Measurements from ENCODE around the gene INSRR. TPM values are rescaled to one million over a fixed set of nuclear protein-coding genes. Genes with fewer than 3 reads are reported as not detected.

INSRR gene
- total RNA-seq, 1 donor from 2014 or later = not detected

DNA sequence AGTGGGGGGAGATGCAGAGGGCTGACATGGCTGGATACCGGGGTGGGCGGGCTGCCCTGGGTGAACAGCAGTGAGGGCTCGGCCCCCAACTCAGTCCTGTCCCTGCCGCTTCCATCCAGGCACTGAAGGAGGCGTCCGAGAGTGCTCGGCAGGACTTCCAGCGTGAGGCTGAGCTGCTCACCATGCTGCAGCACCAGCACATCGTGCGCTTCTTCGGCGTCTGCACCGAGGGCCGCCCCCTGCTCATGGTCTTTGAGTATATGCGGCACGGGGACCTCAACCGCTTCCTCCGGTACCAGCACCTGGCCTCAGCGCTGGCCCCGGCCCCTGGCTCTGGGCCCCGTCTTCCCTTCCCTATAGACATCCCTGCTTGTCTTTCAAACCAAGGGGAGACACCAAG lies 17.4 kb upstream of the INSRR start:
- DNase-seq (ENCODE audit: low spot score) (no peak), ATAC-seq (no peak)

DNA sequence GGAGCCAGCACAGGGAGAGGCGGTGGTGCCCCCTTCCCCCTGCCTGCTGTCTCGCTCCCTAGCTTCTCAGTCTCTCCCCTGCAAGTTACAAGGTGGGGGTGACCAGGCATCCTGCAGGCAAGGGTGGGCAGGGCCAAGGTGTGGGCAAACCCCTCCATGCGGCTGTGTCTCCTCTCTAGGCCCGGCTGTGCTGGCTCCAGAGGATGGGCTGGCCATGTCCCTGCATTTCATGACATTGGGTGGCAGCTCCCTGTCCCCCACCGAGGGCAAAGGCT lies 16.4 kb upstream of the INSRR start:
- DNase-seq (ENCODE audit: low spot score) = no peak

DNA sequence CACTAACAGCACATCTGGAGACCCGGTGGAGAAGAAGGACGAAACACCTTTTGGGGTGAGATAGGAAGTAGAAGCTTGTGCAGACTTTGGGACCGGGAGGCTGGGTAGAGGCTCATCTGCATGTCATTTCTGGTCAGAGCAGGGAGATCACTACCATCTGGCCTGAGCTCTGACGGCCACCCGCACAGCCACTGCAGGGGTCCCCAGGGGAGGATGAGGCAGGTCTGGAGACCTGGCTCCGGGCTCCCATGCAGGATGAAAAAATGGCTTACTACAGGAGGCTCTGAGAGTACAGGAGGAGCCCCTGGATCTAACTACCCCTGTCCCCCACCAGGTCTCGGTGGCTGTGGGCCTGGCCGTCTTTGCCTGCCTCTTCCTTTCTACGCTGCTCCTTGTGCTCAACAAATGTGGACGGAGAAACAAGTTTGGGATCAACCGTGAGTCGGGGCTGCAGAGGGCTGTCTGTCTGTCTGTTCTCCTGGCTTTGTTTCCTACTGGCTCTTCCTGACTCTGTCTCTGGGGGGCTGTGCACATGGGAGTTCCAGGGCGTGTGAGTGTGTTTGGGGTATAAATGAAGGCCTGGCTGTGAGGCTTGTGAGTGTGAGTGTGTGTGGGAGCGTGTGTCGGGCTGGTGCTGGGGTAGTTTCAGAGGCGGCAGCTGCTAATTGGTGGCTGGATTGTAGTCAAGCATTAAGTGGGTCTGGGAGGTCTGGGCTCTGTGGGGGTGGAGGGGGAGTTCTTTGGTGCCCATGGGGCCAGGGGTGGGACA lies 15.8 kb upstream of the INSRR start:
- ATAC-seq (no peak), DNase-seq (ENCODE audit: low spot score) (no peak)

More for the DNA sequence above, 16.4 kb upstream of the INSRR start:
- no peak for ATAC-seq

DNA sequence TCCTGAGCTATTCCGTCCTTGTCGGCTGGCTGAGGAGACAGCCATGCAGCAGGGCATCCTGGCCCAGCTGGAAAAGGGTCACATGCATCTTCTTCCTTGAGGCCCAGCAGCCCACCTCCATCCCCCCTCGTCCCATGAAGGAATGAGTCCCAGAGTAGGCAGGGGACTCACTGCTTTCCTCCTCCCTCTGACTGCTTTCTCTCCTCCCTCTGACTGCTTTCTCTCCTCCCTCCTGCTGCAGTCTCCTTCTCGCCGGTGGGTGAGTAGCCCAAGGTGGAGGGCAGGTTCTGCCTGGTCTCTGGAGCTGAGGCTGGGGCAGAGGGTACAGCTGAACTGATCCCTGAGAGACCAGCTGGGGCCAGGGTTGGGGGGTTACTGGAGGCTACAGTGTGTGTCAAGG lies 15.2 kb upstream of the INSRR start:
- DNase-seq (ENCODE audit: low spot score) (no peak), ATAC-seq (no peak)

DNA sequence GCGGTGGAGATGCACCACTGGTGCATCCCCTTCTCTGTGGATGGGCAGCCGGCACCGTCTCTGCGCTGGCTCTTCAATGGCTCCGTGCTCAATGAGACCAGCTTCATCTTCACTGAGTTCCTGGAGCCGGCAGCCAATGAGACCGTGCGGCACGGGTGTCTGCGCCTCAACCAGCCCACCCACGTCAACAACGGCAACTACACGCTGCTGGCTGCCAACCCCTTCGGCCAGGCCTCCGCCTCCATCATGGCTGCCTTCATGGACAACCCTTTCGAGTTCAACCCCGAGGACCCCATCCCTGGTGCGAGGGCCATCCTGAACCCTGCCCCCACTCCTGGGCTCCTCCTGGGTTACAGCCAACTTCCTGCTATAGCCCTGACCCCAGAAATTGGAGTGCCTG lies 14.7 kb upstream of the INSRR start:
- no peak for DNase-seq (ENCODE audit: low spot score)

DNA sequence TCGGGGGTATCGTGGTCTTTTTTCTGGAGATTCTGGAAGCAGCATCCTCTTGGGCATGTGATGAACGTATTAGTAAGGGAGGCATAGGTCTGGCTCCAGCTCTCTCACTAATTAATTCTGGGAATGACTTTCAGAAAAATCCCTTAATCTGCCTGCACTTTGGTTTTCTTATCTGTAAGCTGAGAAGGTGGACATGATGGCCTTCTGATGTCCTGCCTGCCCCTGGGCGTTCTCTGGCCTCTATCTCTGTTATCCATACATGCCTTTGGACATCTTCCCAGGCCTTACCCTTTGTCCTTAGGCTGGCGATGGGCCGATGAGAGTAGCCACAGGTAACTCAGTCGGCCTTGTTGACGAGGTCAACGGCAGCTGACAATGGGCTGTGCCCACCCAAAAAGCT lies 10.5 kb upstream of the INSRR start:
- no peak for ATAC-seq
- DNase-seq (ENCODE audit: low spot score) = no peak

More for the DNA sequence above, 14.7 kb upstream of the INSRR start:
- ATAC-seq = no peak

DNA sequence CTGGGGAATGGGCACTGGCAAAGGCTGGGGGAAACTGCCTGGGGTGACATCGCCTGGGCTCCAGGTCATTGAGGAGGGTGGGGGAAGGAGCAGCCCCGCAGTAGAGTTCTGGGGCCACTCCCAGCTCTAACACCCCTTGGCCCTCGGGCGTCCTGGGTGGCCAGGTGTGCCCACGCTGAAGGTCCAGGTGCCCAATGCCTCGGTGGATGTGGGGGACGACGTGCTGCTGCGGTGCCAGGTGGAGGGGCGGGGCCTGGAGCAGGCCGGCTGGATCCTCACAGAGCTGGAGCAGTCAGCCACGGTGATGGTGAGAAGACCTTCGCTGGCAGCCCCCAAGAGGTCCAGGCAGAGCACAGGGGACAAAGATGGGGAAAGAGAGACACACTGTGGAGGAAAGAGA lies 9.4 kb upstream of the INSRR start:
- DNase-seq (ENCODE audit: low spot score) = no peak
- no peak for ATAC-seq

DNA sequence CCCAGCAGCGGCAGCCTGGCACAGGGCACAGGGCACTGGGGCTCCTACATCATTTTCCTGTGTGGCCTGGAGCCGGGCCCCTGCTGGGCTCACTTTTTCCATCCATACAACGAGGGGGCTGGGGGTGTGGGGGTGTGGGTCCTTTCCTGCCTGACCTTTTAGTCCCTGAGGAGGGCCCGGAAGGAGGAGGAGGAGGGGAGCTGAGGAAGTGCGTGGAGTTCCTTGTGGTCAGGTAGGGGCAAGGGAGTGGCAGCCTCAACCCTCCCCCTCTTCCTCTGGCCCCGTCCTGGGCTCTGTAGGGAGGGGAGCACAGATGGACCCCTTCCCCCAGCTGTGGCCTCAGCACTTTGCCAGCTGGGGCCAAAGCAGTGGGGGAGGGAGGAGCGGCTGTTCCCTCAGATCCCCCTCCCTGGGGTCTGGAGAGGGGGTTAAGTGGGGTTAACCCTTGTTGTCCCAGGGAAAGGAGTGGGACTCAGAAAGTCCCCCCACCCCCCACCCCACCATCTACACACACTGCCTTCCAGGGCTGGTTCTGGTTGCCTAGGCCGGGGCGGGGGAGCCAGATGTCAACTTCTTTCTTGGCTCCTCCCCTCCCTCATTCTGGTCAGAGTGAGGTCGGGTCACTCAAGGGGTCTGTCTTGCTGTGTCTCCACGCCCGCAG lies 7.5 kb upstream of the INSRR start:
- no peak for DNase-seq (ENCODE audit: low spot score)
- no peak for ATAC-seq

DNA sequence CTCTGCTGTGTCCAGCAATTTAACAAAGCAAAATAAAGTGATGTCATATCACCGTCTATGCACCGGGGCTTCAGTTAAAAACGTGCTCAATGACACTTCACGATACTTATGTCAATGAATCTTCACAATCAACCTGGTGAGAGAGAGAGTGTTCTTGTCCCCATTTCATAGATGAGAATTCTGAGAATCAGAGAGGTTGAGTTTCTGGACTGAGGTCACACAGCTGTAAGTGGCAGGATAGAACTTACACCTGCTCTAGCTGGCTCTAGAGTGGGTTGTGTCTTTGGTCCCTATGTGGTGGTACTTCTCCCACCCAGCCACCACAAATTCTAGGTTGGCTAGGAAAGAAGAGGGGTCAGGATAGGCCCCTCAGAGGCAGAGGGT lies 6.9 kb upstream of the INSRR start:
- DNase-seq (ENCODE audit: low spot score) = no peak
- no peak for ATAC-seq

DNA sequence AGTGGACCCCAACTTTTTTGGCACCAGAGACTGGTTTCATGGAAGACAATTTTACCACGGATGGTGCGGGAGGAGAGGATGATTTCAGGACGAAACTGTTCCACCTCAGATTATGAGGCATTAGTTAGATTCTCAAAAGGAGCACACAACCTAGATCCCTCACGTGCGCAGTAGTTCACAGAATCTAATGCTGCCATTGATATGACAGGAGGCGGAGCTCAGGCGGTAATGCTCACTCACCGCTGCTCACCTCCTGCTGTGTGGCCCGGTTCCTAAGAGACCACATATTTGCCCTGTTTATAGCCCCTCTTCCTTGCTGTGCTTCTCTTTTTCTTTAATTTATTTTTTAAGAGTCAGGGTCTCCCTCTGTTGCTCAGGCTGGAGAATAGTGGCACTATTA lies 6.3 kb upstream of the INSRR start:
- ATAC-seq (no peak), DNase-seq (ENCODE audit: low spot score) (no peak)

DNA sequence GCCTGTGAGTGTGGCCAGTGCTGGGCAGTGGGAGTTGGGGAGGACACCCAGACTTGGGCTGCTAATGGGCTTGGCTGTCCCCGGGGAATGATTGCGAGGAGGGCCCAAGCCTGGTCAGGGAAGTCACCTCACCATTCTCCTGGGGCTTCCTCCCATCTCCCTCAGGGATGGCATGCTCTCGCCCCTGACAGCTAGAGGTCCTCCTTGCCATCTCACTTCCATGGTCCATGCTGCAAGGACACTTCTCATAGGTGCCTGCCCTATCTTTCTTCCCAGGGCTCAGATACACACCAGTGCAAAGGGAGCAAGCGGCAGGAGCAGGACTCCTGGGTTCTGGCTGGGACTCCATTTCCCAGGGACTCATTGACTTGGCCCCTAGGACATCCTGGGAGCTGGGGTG lies 5.9 kb upstream of the INSRR start:
- ATAC-seq (no peak), DNase-seq (ENCODE audit: low spot score) (no peak)

DNA sequence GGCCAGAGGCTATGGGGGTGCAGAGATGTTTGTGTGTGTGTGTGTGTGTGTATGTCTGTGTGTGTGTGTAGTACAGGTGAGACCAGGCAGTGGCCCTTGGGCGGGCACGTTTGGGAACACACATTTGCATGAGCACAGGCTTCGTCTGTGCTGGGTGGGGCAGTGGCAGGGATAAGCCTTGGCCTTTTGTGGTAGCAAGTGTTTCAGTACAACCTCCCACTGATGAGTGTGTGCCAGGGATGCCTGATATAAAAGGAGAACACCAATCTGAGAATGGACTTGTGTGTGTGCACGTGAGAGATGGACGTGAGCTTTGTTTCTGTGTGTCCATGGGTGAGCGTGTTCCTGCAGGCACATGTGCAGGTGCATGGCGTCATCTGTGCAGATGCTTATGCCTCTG lies 4.7 kb upstream of the INSRR start:
- ATAC-seq (no peak), DNase-seq (ENCODE audit: low spot score) (no peak)

DNA sequence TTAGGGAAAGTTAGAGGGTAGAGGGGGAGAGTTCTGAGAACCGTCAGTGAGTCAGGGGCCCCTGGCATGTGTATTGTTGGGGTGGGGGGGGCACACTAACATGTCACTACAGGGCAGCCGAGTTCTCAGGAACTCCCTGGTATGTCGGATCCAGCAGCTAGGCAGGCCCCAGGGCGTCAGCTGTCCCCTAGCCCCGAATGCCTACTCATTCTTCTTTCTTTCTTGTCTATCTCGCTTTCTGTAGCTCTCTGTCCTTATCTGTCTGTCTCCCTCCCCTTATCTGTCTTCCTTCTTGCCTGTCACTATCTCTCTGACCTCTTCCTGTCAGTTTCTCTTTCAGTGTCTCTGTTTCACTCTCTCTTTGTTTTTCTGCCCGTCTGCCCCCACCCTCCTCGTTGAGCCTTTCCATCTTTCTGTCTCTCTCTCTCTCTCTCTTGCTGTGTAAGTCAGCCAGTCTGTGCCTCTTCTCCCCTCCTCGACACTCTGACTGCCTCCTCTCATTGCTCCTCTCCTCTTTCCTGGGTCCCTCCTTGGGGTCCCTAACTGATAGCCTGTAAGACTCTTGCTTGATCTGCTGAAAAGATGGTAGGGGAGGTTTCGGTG lies 4.2 kb upstream of the INSRR start:
- ATAC-seq (no peak), DNase-seq (ENCODE audit: low spot score) (no peak)

DNA sequence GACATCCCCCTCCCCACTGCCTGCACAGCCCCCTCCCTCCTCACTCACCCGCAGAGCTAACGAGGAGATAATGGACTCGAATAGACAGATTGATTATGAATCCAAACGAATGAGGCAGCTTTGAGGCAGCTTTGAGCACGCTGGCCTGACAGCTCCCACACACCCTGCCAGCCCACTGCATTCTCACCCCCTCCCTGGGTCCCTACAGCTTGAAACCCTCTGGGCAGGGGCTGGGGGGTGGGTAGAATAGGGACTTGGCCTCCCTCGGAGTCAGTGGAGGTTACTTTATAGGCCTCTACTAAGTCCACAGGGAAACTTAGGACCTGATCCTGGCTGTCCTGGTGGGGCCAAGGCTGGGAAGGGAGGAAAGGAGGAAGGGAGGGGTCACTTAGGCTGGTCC lies 3.7 kb upstream of the INSRR start:
- no peak for ATAC-seq
- no peak for DNase-seq (ENCODE audit: low spot score)

DNA sequence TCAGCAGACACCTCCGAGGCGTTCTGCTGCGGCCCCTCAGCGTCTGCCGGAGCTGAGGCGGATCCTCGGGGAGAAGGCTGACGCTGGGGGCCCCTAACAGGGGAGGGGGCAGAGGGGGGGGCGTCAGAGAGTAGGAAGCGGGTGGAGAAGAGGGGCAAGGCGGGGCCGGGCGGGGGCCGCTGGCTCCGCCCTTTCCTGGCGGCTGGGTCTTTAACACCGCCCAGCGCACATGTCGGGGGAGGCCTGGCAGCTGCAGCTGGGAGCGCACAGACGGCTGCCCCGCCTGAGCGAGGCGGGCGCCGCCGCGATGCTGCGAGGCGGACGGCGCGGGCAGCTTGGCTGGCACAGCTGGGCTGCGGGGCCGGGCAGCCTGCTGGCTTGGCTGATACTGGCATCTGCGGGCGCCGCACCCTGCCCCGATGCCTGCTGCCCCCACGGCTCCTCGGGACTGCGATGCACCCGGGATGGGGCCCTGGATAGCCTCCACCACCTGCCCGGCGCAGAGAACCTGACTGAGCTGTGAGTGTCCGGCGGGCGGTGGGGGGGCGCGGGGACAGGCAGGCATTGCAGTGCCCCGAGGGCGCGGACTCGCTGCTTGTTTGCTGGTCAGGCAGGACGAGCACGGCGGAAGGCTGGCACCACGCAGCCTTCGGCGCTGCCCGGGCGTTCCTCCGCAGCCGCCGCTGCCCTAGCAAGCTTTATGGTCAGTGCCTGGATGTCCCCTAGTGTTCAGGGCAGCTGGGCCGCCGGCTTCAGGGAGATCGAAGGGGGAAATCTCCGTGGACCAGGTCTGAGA lies 1.9 kb upstream of the INSRR start, which contains the start of gene NTRK1:
Gene NTRK1 (plus strand): TSS at position 238 of the 796 bp plus-strand sequence. CDS start 70 bp downstream, at position 308.
- DNase-seq (ENCODE audit: low spot score) = no peak
- ATAC-seq = peak; percentile 14

DNA sequence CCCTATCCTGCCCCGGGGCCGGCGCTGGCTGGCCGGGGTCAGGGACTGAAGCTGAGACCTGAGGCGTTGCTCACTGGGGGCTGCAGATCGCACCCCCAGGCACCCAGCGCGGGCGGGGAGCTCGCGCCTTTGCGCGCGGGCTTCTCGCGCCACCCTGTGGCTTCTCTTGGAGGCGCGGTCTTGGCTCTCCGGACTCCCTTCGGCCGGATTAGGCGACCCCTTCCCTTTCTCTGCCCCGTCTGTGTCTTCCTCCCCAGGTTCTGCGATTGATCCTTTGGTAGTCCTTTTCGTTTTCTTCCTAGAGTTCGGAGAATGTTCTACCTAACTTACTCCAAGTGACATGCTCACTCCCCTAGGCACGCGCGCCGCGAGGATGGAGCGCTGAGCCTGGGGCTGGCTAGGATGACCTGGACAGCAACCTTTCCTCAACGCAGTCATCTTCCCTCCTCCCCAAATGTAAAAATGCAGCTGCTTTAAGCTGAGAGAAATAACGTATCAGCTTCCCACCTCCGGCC lies 1.3 kb upstream of the INSRR start:
- ATAC-seq = peak; percentile 71

DNA sequence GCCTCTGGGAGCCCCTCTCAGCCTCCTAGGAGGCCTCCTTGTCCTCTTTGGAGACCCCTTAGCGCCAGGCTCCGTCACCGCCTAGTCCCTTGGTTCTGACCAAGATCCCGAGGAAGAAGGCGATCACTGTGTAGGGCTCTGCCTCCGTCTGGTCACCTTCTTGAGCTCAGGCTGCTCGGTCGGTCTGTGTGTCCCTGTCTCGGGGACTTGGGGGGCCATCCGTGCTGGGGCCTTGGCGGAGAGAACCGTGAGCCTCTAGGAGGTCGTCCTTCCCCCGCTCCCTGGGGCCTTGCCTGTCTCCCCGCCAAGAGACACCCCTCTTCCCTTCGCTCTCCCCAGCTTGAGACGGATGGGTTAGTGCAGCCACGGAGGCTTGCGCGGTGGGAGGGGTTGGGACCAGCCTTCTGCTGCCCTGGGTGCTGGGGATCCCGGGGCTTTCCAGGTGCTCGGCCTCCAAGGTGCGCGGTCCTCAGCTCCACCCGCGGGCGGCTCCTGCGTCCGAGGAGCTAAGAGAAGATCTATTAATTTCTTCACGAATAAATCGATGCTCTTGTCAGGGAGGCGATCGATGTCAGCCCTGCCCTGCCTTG lies 701 bp upstream of the INSRR start:
- no peak for DNase-seq (ENCODE audit: low spot score)

More for the DNA sequence above, 1.3 kb upstream of the INSRR start:
- no peak for DNase-seq (ENCODE audit: low spot score)

DNA sequence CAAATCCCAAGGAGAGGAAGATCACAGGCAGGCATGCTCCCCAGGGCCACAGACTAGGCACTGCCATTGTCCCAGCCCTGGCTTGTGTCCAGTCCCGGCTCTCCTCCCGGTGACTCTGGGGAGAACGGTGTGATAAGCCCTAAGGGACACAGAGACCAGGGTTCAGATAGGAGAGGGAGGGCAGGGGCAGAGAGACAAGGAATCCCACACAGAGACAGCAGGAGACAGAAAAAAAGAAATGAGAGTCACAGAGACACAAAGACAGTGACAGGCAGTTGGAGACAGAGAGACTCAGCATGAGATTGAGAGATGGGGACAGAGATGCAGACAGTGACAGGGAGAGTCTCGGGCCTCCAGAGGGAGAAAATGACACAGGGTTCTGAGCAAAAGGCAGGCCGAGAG lies 361 bp downstream of the INSRR start:
- DNase-seq (ENCODE audit: low spot score) (no peak), ATAC-seq (peak; percentile 22)

More for the DNA sequence above, 701 bp upstream of the INSRR start:
- ATAC-seq = peak; percentile 17

DNA sequence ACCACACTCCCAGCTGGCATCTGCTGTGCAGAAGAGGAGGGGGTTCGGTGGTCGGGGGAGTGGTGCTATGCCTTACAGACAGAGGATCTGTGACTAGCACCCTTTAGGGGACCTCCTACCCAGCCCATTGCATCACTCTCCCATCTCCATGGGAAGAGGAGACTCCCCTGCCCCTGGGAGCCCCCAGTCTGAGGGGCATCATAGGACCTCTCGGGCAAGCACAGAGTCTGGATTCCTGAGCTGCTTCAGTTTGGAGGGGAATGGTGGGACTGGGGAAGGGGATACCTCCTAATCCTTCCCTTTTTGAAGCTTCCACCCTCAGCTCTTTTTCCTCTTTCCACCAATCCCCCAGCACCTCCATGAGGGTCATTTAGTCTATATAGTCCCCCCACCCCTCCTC lies 1.4 kb downstream of the INSRR start:
- no peak for DNase-seq (ENCODE audit: low spot score)
- ATAC-seq = no peak

DNA sequence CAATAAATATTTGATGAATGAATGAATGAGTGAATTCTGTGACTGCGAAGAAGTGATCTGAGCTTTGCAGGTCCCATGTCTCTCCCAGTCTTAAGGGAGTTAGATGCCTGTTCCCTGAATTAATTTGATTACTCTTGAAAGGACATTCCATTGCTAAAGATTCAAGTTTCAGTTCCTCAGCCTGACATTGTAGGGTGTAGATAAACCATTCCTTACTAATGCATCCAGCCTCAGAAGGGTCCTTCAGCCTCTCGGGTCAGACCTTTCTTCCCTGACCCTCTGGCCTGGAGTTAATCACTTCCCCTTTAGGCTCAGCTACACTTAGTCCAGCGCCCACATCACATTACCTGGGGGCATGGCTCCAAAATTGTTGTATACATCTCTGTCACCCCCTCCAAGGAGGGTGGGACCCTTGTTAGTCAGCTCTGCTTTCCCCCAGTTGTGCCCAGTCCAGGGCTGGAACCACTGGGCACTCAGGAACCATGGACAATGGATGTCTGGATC lies 2.6 kb downstream of the INSRR start:
- ATAC-seq (no peak), DNase-seq (ENCODE audit: low spot score) (no peak)

DNA sequence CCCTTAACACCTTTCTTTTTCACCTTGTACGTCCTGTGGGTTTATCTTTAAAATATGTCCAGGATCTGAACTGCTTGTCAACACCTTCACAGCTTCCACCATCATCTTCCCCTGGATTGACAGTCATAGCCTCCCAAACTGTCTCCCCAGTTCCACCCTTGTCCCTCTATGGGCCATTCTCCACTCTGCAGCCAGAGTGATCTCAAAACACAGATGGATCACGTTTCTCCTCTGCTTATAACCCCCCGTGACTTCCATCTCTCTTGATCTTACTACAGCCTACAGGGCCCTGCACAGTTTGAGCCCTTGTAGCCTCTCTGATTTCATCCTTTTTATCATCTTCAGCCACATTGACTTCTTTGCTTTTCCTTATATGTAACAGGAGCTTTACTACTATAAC lies 4.3 kb downstream of the INSRR start:
- DNase-seq (ENCODE audit: low spot score) (no peak), ATAC-seq (no peak)
